GM21360 (cell line): ENCODE data around the gene GLB1L2.
"Not testable (repeated sequence)": the region's sequence is repeated elsewhere in the genome, so short reads cannot be mapped to it uniquely, and the experiment has no call there.

Source experiments
- ATAC-seq: cut with Tn5 transposase; IDR thresholded peaks from one replicate; pipeline ENCODE4 v1.9.1; 2021; ENCODE audit warnings: mild to moderate bottlenecking, moderate library complexity; ENCODE audit not compliant: unreplicated experiment

The GLB1L2 gene

DNA sequence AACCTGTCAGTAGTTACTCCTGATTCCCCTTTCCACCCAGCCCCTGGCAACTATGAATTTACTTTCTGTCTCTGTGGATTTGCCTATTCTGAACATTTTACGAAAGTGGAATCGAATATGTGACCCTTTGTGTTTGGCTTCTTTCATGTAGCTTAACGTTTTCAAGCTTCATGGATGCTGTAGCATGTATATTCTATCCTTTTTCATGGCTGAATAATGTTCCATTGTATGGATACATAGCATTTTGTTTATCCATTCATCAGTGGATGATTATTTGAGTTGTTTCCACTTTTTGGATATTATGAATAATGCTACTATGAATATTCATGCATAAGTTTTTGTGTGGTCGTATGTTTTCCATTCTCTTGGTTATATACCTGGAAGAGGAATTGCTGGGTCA, 9.2 kb upstream of the GLB1L2 start:
- no peak for ATAC-seq

DNA sequence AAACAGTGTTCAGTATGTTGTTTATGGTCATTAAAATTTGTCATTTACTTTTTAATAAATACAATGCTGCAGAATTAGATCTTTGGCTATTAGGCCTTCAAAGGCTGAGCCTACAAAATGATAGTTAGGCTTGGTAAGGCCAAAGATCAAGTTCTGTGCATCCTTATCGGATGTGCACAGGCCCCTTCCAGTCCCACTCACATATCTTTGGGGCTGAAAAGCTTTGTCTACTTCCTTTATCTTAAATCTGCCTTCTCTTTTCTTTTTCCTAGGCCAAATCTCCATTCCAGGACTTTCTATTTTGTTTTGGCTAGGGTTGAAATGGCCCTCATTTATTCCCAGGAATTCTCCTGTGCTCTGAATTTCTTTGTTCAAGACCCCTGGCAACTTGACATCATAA, 3.4 kb upstream of the GLB1L2 start:
- ATAC-seq, result no peak

DNA sequence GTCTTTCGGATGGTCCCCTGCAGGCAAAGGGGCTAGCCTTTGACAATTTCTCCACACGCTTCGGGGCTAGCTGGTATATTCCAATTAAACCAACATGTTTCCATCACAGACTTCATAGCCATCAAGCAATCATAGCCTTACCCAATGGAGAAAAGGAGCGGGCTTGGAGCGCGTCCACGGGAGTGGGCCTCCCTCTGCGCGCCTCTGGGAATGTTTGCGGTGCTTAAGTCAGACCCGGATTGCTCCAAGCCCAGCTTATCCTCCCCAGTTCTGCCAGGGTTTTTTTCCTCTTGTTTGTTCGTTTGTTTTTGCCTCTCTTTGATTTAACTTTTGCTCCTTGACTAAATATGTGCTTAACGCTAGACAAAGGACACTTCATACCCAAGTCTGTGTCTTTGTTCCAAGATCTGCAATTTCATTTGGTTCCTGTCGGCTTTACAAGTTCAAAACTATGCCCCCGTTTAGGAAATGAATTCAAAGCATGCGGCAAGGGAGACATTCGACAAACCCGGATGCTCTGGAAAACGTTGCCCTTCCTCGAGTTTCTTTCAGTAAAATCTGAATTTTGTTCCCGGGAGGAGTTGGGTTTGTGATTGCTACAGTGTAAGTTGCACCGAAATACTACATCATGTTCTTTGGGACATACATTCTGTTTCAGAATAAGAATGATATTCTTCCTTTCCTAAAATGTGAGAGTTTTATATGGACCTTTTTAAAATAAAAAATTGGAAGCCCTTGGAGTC, 1.0 kb upstream of the GLB1L2 start:
- ATAC-seq, result no peak

DNA sequence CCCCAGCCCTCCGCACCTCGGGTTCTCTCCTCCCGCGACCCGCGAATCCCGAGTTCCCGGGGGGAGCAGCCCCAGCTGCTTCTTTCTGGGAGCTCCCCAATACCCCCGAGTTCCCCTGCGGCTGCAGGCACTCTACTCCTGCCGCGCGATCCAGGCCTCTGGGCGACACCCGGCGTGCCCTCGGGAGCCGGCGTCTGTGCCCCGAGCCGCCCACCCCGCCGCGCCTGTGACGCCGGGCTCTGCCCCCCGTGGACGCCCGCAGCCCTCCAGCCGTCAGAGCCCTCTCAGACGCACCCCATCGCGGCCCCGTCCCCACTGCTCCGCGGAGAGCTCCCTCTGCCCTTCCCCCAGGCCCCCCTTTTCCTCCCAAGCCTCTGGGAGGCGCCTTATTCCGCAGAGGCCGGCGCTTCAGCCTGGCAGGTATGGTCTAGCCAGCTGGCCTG, 422 bp downstream of the GLB1L2 start:
- ATAC-seq, result peak; percentile 33

DNA sequence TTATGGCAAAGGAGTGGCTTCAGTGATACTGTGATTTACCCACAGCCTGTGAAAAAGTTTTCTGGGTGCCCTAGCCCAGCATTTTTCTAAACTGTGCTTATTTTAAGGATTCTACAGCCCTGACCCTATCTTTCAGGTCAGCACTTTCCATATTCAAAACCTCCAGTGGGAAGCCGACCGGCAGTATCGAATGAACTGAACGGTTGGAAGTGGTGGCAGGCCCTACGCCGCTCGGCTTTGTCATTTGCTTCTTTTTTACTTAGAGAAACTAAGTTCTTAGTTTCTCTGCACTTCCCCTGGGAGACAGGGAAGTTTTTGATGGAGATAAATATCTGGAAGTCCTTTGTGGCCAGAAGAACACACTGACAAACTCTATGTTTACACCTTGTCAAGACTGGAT, 994 bp downstream of the GLB1L2 start:
- no peak for ATAC-seq

DNA sequence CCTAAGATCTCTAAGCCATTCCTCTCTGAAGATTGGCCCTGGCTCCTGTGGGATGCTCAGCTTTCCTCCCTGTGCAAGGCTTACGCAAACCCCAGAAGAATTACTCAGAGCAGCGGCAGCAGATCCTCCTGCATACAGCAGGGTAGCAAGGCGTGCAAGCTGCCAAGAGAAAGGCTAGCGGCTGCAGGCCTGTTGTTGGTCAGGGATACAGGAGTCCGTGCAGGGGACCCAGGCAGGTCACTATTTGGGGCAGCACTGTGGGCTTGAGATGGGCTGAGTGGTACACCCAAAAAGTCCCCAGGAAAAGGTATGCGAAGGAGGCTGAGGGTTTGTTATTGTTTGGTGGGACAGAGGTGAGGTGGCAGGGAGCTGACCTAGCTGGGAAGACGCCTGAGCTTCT, 1.5 kb downstream of the GLB1L2 start:
- no peak for ATAC-seq

DNA sequence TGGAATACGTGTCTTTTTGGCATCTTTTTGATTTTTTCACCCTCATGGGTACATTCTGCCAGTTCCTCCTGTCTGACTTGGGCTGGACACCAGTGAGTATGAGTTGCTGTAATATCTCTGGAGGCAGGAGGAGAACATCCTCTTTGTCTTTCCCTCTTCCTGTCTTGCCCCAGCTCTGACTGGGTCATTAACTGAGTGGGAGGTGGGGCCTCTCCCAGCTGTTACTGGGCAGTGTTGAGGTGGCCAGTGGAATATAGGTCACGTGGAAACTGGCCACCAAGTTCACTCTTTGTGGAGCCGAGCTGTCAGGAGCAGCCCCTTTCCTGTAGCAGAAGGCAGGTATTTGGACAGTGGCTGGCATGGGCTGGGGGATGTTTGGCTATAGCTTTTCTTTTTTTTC, 2.2 kb downstream of the GLB1L2 start:
- no peak for ATAC-seq

DNA sequence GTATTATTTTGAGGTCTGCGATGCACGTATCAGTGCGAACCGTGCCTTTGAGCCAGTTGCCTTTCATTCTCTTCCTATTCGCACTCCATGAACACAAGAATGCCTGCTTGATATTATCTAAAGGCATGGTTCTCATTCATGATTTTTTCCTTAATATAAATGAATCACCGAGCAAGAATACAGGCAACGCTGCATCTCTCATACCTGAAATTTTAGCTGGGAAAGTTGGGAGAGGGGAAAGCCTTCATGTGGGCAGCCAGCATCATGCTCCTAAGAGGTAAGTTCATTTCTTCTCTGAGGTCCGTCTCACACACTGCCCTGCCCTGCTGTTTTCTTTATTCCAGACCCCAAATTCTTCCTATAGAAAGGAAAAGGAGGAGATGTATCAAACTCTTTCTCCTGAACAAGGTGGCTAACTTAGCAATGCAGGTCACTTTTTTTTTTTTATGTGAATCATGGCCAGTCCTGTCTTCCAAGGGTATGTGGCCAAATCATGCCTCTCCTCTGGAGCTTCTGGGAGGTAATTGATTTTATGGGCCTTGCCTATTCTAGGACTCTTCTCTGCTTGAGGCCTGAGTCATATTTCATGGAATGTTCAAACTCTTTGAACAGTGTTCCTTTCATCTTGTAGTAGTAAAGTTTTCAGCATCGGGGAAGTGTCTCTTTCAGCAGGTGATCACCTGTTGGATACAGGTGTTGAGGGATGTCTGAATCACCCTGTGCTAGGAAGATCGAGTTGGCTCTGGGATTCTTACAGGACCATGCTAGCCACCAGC, 3.2 kb downstream of the GLB1L2 start:
- no peak for ATAC-seq

DNA sequence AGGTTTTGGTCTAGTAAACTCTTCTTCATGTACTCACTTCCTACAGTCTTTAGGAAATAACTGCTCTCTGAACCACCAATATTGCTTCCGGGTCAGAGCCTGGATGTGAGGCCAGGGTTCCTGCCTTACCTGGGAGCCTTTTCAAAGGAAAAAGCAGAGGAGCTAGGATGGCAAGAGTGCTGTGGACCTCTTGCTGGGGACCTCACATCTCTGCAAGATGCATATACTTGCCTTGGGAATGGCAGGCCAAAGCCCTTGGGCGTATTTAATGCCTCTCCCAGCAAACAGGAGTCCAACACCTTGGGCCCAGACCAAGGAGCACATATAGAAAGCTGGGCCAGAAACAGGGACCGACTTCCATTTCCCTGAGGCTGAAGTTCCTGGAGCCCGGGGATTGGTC, 5.3 kb downstream of the GLB1L2 start:
- no peak for ATAC-seq

DNA sequence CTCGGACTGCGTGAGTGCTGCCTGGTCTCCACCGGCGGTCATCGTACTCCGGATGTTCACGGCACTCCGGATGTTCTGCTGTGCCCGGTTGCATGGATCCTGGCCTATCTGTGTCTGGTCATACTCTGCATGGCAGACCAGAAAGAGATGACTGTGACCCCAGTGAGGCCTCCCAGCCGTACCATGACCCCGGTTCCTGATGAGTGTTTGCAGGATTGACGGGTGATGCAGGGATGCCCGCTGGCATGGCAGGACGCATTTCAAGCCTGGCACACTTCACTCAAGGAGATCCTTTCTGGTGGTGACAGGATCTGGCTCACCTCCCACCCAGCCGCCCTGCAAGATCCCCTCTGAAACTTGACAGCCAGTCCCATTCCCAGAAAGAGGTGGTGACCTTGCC, 6.3 kb downstream of the GLB1L2 start:
- ATAC-seq, result no peak

DNA sequence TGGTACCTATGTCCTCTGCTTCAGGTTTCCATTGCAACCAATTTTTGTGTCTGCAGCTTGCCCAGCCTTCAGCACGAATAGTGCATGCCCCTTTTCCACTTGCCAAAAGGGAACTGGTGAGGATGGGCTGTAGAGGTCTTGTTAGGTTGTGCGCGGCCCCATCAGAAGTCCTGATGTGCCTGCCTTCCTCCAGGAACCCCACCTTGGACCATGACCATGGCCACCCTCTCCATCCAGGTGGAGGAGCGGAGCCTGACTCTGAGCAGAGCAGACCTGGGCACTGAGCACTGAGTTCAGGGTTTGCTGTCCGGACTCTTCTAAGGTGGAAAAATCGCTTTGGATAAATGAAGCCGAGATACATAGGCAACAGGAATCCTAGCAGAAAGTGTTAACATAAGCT, 6.9 kb downstream of the GLB1L2 start:
- no peak for ATAC-seq

DNA sequence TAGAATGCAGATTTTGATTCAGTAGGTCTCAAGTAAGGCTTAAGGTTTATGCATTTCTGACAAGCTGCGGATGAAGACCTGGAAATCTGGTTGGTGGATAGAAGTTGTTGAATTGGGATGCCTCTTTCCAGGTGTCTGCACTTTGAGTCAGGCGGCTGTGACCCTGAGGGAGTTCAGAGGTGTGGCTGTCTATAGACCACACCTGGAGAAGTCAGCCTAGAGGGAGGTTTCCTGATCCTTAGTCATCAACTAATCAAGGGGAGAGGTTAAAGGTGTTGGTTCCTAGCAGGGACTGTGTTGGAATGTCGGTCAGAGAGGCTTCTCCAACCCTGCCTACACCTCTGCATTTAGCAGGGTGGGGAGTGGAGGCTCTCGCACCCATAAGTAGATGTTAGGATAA, 8.0 kb downstream of the GLB1L2 start:
- no peak for ATAC-seq

DNA sequence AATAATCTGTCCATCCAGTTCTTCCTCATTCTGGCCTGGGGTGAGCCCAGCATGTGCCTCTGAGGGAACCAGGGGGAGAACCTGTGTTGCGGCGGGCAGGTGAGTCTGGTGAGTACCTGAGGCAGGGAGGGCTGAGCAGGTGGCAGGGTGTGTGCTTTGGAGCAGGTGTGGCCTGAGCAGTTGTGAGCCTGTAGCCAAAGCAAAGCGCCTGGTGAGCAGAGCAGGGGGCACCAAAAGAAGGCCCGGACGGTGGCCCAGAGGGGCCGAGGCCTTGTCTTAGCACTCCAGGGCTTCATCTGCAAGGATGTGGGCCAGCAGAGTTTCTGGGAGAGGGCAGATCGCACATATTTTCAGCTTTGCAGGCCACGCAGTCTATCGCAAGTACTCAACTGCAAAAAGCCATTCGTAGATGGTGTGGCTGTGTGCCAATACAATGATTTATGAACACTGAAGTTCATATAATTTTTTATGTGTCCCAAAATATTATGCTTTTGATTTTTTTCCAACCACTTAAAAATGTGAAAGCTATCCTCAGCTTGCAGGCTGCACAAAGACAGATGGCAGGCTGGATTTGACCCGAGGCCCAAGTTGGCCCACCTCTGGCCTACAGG, 8.7 kb downstream of the GLB1L2 start:
- ATAC-seq, result no peak

DNA sequence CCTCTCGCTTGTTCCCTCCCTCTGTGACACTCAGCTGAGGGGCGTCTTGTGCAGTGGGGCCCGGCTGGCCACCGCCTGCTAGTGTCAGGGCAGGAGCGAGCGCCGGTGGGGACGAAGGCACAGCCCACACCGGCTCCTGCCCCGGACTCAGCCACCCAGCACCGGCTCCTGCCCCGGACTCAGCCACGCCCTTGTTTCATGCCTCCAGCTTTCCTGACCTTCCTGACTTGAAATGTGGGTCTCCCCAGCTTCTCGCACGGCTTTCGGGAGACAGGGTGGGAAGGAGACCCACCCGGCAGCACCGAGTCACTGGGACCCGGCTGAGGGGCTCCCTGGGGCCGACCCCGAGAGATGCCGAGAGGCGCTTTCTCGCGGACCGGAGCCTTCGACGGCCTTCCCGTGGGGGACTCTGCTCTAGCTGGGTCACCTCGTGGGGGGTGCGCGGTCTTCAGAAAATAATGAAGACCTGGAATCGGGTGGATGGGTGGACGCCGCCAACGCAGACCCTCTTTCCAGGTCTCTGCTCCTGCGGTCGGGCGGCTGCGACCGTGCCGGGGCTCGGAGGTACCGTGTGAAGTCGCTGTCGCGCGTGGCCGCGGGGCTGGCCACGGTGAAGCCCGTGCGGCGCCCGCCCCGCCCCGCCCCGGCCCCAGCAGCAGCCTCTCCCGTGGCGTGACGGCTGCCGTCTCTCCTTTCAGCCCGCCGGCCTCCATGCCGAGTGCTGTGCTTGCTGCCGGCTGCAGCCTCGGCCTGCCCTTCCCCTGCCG, 10.2 kb downstream of the GLB1L2 start:
- ATAC-seq, result no peak

DNA sequence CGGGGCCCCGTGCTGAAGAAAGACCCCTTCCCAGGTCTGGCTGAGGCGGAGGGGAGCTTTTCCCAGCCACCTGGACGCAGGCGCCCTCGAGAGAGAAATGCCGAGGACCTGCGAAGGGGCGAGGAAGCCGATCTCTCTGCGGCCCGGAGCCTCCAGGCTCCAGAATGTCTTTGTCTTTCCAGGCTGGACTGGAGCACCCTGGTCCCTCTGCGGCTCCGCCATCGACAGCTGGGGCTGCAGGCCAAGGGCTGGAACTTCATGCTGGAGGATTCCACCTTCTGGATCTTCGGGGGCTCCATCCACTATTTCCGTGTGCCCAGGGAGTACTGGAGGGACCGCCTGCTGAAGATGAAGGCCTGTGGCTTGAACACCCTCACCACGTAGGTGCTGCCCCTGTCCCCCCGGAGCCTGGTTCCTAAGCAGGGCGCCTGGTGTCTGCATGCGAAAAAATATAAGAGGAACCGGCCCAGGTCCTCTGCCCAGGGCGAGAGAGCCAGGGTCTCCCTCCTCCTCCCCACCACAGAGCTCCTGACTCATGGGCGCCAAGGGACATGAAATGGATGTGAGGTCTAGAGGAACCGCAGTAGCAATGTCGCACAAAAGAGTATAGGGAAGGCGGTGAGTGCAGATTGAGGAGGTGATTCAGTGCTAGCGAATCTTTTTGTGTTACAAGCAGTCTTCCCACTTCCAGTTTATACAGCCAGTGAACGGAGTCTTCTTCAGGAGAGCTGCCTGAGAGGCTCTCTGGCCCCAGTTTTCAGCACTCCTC, 11.0 kb downstream of the GLB1L2 start:
- ATAC-seq, result no peak

DNA sequence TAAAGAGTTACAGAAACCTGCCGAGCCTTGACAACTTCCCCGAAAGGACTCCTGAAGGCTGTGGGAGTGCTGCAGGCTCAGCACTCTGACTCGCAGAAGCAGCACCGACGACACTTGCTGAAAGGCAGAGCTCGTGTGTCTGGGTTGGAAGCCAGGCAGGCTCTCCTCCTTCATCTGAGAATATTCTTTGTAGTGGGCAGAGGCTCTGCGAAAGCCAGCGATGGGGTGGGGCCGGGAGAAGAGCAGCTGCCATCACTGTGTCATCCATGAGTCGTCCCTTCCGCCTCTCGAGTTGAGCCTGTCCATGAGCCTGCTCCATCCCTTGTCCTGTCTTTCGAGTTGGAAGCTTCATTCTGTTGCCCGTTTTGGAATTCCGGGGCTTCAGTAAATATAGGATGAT, 11.9 kb downstream of the GLB1L2 start:
- no peak for ATAC-seq

DNA sequence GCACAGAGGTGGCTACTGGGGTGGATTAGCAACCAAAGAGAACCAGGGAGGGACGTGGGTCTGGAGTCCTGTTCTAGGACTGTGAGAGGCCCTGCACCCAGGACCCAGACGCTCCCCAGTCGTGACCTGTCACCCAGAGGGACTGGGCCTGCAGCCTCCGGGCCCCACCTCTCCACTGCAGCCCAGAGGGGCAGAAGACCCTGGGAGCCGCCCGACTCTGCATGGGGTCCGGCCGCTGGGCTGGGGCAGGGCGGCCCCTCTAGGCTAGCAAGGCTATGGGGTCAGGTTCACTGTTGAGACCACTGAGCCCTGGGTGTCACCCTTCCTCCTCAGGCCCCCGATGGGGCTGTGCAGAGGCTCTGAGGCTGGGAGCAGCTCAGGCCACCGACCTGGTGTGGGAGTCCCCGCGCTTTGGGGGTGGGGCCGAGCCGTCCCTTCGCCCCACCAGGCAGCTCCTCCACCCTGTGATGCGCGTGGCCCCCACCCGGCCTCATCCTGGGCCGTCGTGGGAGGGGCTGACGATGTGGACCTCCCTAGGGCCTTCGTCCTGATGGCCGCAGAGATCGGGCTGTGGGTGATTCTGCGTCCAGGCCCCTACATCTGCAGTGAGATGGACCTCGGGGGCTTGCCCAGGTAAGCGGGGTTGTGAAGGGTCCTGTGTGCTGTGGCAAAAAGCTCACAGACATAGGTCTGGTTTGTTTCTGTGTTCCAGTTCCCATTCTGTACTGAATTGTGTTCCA, 12.9 kb downstream of the GLB1L2 start:
- not testable (repeated sequence) for ATAC-seq

DNA sequence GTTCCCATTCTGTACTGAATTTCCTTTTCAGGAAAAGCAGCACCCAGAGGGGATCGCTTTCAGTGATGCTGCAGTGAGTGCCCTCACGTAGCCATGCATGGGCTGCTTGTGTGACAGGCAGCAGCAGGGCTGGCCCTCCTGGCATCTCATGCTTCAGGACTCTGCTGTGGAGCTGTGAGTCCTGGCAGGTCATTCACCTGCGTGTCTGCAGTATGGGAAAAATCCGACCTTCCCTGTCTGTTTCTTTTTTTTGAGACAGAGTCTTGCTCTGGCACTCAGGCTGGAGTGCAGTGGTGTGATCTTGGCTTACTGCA, 13.4 kb downstream of the GLB1L2 start:
- no peak for ATAC-seq

DNA sequence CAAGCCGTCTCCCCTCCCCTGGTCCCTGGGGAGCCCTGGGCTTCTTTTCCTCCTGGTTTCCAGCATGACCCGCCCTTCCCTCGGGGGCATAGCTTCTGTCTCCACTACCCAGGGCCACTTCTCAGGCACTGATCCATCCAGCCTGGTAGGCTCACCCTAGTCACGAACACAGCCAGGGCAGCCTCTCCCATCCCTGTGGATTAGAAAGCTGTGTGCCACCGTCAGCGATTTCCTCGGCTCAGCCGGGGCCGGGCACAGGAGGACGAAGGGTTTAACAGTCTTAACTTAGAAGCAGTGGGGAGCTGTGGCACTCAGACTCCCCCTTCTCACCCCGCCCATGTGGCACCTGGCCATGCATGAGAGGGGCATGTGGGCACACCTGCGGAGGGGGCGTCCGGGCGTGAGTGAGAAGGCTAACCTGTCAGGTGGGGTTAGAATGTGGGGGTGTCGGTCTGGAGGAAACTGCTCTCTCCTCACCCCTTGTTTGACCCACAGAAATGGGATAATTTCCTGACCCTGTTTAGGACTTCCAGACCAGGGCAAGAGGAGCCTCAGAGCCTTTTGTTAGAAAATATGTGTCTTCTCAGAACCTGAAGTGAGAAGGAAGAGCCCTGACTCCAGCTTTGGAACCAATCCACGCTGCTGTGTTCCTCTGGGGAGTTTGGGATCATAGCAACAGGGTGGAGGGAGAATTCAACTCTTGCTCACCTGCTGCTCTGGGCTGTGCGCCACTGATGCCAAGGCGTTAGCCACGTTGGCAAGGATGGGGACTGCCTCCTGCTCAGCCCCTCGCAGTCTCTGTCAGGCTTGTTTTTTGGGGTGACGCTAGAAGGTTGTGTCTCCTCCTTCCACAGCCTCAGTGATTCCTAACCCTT, 14.6 kb downstream of the GLB1L2 start:
- ATAC-seq, result no peak
